Measurements from ENCODE around the gene TRAPPC2B.

DNA sequence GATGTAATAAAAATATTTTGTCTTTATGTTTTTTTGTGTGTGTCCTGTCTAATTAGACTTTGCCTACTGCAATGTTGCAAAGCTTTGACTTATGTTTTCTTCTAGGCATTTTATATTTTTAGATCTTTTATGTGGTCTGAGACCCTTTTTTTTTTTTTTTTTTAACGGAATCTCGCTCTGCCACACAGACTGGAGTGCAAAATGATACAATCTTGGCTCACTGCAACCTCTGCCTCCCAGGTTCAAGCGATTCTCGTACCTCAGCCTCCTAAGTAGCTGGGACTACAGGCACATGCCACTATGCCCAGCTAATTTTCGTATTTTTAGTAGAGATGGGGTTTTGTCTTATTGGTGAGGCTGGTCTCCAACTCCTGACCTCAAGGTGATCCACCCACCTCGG, 20.8 kb upstream of the TRAPPC2B start:
- TF ChIP-seq, protein P1, sequence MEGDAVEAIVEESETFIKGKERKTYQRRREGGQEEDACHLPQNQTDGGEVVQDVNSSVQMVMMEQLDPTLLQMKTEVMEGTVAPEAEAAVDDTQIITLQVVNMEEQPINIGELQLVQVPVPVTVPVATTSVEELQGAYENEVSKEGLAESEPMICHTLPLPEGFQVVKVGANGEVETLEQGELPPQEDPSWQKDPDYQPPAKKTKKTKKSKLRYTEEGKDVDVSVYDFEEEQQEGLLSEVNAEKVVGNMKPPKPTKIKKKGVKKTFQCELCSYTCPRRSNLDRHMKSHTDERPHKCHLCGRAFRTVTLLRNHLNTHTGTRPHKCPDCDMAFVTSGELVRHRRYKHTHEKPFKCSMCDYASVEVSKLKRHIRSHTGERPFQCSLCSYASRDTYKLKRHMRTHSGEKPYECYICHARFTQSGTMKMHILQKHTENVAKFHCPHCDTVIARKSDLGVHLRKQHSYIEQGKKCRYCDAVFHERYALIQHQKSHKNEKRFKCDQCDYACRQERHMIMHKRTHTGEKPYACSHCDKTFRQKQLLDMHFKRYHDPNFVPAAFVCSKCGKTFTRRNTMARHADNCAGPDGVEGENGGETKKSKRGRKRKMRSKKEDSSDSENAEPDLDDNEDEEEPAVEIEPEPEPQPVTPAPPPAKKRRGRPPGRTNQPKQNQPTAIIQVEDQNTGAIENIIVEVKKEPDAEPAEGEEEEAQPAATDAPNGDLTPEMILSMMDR (IDR thresholded peaks at IDR 0.05; ENCODE audit: low read depth, low read length): no peak
- no peak for TF ChIP-seq EZH2phosphoT487 (IDR thresholded peaks at IDR 0.05; ENCODE audit: low read depth)

Measured in OCI-LY3 (cell line).